CD4-positive, alpha-beta T cell treated with Interleukin-4 for 4 hours (primary cell): ENCODE data around the gene PSMD9.
"Not testable (repeated sequence)": the region's sequence is repeated elsewhere in the genome, so short reads cannot be mapped to it uniquely, and the experiment has no call there.

Source experiments
- DNase-seq: peaks from one replicate; pipeline ENCODE4 v3.0.0-alpha.2; 2020

Gene PSMD9

GRCh38 chr12:121874071-121874470, 14.5 kb upstream of the PSMD9 start:
- DNase-seq = no peak

- no peak for DNase-seq
Observed at GRCh38 chr12:121875582-121875981, 13.0 kb upstream of the PSMD9 start.

- not testable (repeated sequence) for DNase-seq
Observed at GRCh38 chr12:121876080-121876447, 12.5 kb upstream of the PSMD9 start.

- no peak for DNase-seq
Observed at GRCh38 chr12:121883315-121883660, 5.3 kb upstream of the PSMD9 start.

GRCh38 chr12:121885129-121885528, 3.5 kb upstream of the PSMD9 start:
- not testable (repeated sequence) for DNase-seq

- DNase-seq = no peak
Observed at GRCh38 chr12:121888083-121888477, 510 bp upstream of the PSMD9 start.

- no peak for DNase-seq
Observed at GRCh38 chr12:121889274-121889624, 659 bp downstream of the PSMD9 start.

GRCh38 chr12:121889661-121890060, 1.1 kb downstream of the PSMD9 start:
- not testable (repeated sequence) for DNase-seq

- no peak for DNase-seq
Observed at GRCh38 chr12:121892673-121893561, 4.3 kb downstream of the PSMD9 start.

- DNase-seq = peak; percentile 6
Observed at GRCh38 chr12:121893961-121894460, 5.4 kb downstream of the PSMD9 start.

GRCh38 chr12:121894633-121895032, 6.0 kb downstream of the PSMD9 start:
- DNase-seq = no peak

GRCh38 chr12:121898287-121898686, 9.7 kb downstream of the PSMD9 start:
- no peak for DNase-seq

- DNase-seq = no peak
Observed at GRCh38 chr12:121899590-121899989, 11.0 kb downstream of the PSMD9 start.

- DNase-seq = no peak
Observed at GRCh38 chr12:121903202-121903601, 14.6 kb downstream of the PSMD9 start.

- no peak for DNase-seq
Observed at GRCh38 chr12:121905746-121906145, 17.2 kb downstream of the PSMD9 start.

GRCh38 chr12:121908702-121909101, 20.1 kb downstream of the PSMD9 start:
- no peak for DNase-seq

GRCh38 chr12:121911824-121912585, 23.4 kb downstream of the PSMD9 start:
- DNase-seq = no peak

GRCh38 chr12:121915841-121916321, 27.3 kb downstream of the PSMD9 start:
- DNase-seq = no peak

GRCh38 chr12:121916719-121917118, 28.1 kb downstream of the PSMD9 start:
- no peak for DNase-seq

GRCh38 chr12:121917950-121918678, 29.5 kb downstream of the PSMD9 start, which contains the start of gene CFAP251:
CFAP251 (plus strand) TSS chr12:121918592; CDS start chr12:121921306, 2,714 bp downstream.
- DNase-seq = peak; percentile 94

- no peak for DNase-seq
Observed at GRCh38 chr12:121918679-121919038, 30.1 kb downstream of the PSMD9 start.

- DNase-seq = no peak
Observed at GRCh38 chr12:121921066-121921465, 32.5 kb downstream of the PSMD9 start.

- no peak for DNase-seq
Observed at GRCh38 chr12:121925358-121925695, 36.7 kb downstream of the PSMD9 start.
